GM23248 (cell line): Measurements from ENCODE around the gene AASS.
"Not testable (repeated sequence)": the region's sequence is repeated elsewhere in the genome, so short reads cannot be mapped to it uniquely, and the experiment has no call there.

ENCODE experiments used
- EZH2 ChIP-seq: fragments of 200-600 bp; sonication (generic); IDR thresholded peaks from 2 replicates; pipeline ENCODE4 v1.6.1; 2018; ENCODE audit warnings: antibody characterized with exemption, mild to moderate bottlenecking; ENCODE audit not compliant: insufficient read depth, poor library complexity, severe bottlenecking
- EZH2phosphoT487 ChIP-seq: fragments of 200-600 bp; sonication (generic); IDR thresholded peaks from 2 replicates; pipeline ENCODE4 v1.6.1; 2018; ENCODE audit warnings: antibody characterized with exemption, moderate library complexity, mild to moderate bottlenecking, low read depth; ENCODE audit not compliant: insufficient read depth

GRCh38 chr7:122172144-122172543 is 28.1 kb upstream of the AASS start:
- not testable (repeated sequence) for TF ChIP-seq EZH2, EZH2phosphoT487
